ENCODE measurements around the gene C1QTNF9B.

GRCh38 chr13:23905766-23906165 lies 8.5 kb upstream of the C1QTNF9B start:
- TF ChIP-seq CTCF (conservative IDR thresholded peaks at IDR 0.05; ENCODE audit: low read depth, low read length), result no peak
- no peak for TF ChIP-seq EZH2phosphoT487 (IDR thresholded peaks at IDR 0.05; ENCODE audit: borderline replicate concordance, low read length)

All from PC-3 (cell line).